GM21528 (cell line): ENCODE data around the gene XPR1.
A peak's percentile ranks its signal among the peaks of the same experiment; 100 is the strongest.

ENCODE experiments used
- ATAC-seq: cut with Tn5 transposase; IDR thresholded peaks from one replicate; pipeline ENCODE4 v1.9.1; 2021; ENCODE audit warnings: mild to moderate bottlenecking, moderate library complexity; ENCODE audit not compliant: unreplicated experiment, low FRiP score

XPR1 gene

GRCh38 chr1:180614730-180615129 is 17.1 kb upstream of the XPR1 start:
- no peak for ATAC-seq

- ATAC-seq = no peak
Observed at GRCh38 chr1:180615493-180616290, 16.1 kb upstream of the XPR1 start.

GRCh38 chr1:180616439-180616838 is 15.4 kb upstream of the XPR1 start:
- no peak for ATAC-seq

DNA sequence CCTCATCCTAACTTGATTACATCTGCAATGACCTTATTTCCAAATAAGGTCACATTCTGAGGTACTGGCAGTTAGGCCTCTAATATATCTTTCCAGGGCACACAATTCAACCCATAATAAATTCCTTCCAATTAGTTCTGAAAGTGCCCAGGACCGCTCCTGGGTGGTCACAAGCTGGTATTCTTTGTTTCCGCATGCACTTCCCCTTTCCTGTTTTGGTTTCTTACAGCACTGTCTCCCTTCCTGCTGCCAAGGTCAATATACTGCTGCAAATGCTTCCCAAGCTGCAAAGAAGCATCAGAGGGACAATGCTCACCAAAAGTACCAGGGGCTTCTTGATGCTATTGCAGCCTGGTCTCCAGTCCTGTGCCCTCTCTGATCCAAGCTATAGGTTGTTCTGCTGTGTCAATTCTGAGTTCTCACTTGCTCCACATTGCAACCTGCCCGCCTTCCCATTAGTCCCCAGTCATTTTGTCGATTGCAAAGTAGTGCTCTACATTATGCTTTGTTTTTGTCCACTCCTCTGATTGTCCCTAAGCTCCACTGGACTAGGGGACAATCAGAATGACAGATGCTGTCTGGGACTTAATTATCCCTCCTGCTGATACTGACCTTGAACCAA is 13.9 kb upstream of the XPR1 start:
- no peak for ATAC-seq

DNA sequence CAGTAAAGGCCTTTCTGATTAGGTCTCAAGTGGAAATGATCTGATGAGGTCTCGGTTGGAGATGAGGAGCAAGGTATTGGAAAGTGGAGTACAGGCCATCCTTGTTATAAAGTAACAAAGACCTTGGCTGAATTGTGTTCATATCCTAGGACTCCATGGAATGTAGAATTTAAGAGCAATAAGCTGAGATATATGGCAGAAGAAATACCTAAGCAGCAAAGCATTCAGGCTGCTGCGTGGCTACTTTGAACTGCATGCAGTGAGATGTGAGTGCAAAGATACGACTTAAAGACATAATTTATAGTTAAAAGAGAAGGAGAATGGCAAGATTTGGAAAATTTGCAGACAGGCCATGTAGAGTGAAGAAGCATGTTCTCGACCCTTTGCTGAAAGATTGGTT is 11.2 kb upstream of the XPR1 start:
- no peak for ATAC-seq

DNA sequence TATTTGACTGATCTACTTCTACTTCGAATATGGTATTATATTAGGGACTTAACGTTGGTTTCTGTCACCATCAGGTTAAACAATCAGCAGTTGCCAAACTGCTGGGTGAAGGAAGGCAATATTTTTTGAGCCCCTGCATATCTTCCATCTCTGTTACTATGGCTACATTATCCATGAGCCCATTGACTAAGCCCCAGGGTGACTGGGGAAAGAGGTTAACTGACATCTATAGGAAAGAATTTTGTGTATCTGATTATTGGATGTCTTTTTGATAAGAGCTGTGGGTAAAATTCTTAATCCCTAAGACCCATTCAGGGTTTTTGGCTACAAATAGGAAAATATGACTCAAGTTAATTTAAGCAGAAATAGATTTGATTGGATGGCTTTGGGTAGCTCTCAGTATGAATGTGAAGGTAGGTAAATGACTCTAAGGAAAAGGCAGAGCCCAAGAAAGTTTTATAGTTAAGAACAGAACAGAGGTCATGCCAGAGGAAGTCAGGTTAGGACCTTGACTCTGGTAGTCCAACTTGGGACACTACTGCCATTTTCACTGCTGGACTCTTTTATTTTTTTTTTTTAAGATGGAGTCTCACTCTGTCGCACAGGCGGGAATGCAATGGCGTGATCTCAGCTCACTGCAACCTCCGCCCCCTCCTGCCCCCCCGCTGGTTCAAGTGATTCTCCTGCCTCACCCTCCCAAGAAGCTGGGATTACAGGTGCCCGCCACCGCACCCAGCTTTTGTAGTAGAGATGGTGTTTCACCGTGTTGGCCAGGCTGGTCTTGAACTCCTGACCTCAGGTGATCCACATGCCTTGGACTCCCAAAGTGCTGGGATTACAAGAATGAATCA is 8.9 kb upstream of the XPR1 start:
- ATAC-seq = no peak

DNA sequence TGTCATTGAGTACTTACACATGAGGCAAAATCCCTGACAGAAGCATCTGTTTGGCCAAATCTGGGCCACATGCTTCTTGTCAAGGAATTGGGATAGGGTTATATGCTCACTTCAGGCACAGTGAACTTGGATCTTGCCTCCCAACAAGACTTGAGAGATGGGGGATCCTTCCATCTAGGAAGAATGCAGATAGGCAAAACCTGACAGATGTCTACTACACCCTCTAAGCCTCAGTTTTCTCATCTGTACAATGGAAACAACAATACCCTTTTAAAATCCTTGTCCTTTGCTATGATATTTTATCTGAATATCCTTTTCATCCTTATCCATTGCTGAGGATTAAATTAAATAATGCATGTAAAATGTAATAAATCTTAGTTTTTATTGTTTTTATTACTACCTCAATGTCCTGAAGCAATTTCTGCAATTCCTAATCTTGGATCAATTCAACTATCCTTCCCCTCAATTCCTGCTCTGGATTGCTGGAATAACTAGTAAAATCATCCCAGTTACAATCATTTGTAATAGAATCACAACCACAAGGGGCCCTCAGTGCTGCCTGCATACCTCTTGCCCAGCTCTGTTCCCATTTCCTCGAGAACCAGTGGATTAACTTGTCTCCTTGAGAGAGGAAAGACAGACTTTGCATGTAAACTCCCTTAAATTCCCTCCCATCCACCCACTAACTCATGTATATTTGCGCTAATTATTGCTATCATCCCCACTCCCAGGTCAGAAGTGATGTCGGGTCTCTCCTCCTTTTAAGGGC is 8.1 kb upstream of the XPR1 start:
- ATAC-seq = no peak

GRCh38 chr1:180626711-180627110 is 5.1 kb upstream of the XPR1 start:
- no peak for ATAC-seq

DNA sequence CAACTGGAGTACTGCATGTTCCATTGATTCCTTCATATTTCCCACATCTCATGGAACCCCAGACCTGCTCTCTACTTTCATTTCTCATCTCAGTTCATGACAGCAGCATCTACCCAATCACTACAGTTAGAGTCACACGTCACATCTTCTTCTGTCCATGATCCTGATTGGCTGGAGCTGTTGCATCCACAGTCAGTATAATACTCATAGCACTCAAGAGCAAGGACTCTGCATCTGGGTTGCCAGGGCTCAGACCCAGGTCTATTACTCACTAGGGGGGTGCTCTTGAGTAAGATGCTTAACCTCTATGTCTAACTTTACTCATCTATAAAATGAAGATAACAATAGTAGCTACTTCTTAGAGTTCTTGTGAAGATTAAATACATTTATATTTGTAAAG is 4.4 kb upstream of the XPR1 start:
- no peak for ATAC-seq

GRCh38 chr1:180628646-180629045 is 3.2 kb upstream of the XPR1 start:
- no peak for ATAC-seq

- no peak for ATAC-seq
Observed at GRCh38 chr1:180630408-180631193, 1.2 kb upstream of the XPR1 start.

DNA sequence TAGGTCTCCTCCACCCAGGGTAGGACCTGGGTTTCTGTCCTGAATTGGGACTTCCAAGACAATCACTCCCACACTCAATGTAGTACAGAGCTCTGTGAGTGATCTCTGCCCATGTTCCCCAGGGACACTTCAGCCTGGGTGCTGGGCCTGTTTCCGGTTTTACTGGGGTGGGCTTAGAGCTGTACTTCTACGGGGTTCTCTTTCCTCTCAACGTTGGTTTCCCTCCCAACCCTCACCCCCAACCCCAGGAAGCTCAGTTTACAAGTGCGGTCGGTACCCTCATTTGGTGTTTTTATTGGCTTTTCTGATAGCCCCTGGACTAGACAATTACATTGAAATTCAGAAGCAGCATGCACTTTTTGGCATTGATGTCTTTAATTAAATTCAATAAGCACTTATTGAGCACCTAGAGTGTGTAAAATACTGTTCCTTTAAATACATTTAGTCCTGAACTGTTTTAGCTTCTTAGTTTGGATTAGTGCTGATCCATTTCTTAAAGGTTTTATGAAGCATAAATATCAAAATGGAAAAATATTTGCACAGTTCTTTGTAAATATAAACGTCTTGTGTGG is 542 bp upstream of the XPR1 start:
- ATAC-seq = no peak

DNA sequence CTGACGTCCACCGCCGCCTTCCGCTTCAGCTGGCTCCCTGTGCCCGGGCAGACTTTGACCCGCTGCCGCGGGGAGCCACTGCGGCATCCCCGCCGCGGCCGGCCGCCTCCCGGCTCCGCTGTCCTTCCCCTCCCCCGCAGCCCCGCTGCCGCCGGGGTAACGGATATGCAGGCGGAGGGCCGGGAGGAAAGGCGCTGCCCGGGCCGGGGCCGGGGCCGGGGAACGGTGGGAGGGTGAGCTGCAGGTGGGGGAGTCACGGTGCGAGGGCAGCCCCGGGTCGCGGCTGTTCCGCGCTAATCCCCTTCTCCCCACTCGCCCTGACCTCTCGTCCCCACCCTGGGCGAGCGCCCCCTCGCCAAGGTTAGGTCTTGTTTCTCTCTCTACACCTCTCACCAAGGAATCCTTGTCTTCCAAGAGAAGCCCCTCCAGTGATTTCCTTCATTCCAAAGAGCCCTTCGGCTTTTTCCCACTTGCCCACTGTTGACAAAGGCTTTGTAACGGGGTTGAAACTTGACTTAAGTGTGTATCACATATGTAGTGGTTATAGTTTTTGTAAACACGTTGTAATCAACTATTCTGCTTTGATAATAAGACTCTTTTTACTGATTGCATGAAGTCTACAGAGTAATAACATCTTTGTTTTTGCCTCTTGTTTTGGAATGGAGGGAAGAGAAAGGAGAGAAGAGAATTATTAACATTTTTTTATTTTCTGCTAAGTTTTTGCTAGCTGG is 669 bp downstream of the XPR1 start:
- ATAC-seq = peak; percentile 49

GRCh38 chr1:180633057-180634056 is 1.5 kb downstream of the XPR1 start:
- ATAC-seq = no peak

DNA sequence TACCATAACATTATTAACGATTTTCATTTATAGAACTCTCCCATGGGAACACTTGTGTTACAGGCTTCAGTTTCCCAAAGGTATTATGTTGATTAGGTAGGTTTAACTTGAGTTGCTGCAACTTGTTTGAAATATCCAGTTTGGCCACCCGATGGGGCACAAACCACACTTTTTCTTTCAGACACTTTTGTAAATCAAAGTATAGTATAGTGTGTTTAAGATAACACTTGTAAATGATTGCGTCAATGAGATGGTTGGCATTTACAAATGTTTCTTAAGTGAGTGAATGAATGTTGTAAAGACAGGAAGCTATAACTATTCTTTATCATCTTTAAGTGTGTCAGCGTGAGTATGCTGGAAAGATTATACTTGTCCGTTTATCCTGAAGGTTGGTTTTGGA is 4.3 kb downstream of the XPR1 start:
- no peak for ATAC-seq

GRCh38 chr1:180639871-180640270 is 8.0 kb downstream of the XPR1 start:
- ATAC-seq = no peak

GRCh38 chr1:180640531-180640949 is 8.7 kb downstream of the XPR1 start:
- no peak for ATAC-seq

DNA sequence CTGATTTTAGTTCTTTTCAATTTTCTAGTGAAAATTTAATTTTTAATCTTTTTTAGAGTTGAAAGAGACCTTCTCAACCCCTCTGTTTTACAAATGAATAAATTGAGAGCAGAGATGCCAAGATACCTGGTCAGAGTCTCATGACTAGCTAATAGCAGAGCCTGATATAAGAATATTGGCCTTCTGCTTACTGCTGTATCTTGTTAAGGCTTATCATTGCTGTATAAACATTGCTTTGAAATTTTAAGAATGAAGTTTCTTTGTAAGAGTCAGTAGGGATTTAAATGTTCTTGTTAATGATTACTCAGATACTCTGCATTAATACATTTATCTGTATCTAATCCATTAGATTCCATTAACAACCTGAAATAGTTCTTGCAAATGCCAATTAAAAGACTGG is 9.8 kb downstream of the XPR1 start:
- no peak for ATAC-seq
